Large intestine (tissue), 3 donors: ENCODE measurements around the gene KATNA1. TPM values are rescaled to one million over a fixed set of nuclear protein-coding genes. Genes with fewer than 3 reads are reported as not detected.
A peak's percentile ranks its signal among the peaks of the same experiment; 100 is the strongest.

ENCODE experiments used
- DNase-seq, 2 donors: peaks; one replicate each; pipeline versions ENCODE4 v3.0.0 to v3.0.0-alpha.2; 2013
- H3K27ac ChIP-seq: one replicate; pipeline ENCODE4 v1.5.1; 2013; ENCODE audit warnings: low read length
- H3K27me3 ChIP-seq: 2 replicates; pipeline ENCODE4 v1.6.1; 2013; ENCODE audit warnings: low read length; ENCODE audit not compliant: control insufficient read depth, insufficient read depth
- H3K36me3 ChIP-seq: 2 replicates; pipeline ENCODE4 v1.6.1; 2013; ENCODE audit warnings: low read length; ENCODE audit not compliant: control insufficient read depth, insufficient read depth
- H3K4me1 ChIP-seq: one replicate; pipeline ENCODE4 v1.6.1; 2013; ENCODE audit warnings: low read length; ENCODE audit not compliant: control insufficient read depth, insufficient read depth
- H3K4me3 ChIP-seq: one replicate; pipeline ENCODE4 v1.5.1; 2013; ENCODE audit warnings: low read length
- H3K9me3 ChIP-seq: one replicate; pipeline ENCODE4 v1.6.1; 2013; ENCODE audit warnings: mild to moderate bottlenecking, low read depth, low read length, moderate library complexity; ENCODE audit not compliant: control insufficient read depth
- WGBS: methylation state at CpG from one replicate; pipeline ENCODE4 v1.1.5; 2013; ENCODE audit warnings: low lambda C conversion rate; ENCODE audit not compliant: insufficient coverage; 5-methylcytosine and 5-hydroxymethylcytosine counted together
- polyA plus RNA-seq: library from polyadenylated mRNA; unstranded; fragments of 120-200 nt; gene quantifications from one replicate; pipeline ENCODE4 v1.2.1, GENCODE V29; 2013

Gene KATNA1
- polyA plus RNA-seq, 1 donor = 14.2 TPM

- peaks cover 3% of the 10 kb centered on the region for H3K9me3 ChIP-seq
- peak overlapping the region; percentile 95 for H3K4me3 ChIP-seq
- peak overlapping the region; percentile 79 for H3K27ac ChIP-seq
- peak in 1 of 2 donors; percentile 24 for DNase-seq
- H3K36me3 ChIP-seq = no peaks in the 10 kb centered on the region
- peaks cover 8% of the 10 kb centered on the region for H3K27me3 ChIP-seq
- no peaks in the 10 kb centered on the region for H3K4me1 ChIP-seq
- WGBS = no CpG with 5 or more reads among the region's 81 CpGs
These were observed 81.9 kb downstream of the KATNA1 start for GRCh38 chr6:149566410-149567193.

GRCh38 chr6:149565527-149566409 lies 82.7 kb downstream of the KATNA1 start, which contains the start of gene GINM1:
Gene GINM1 (plus strand): TSS chr6:149566375. CDS start chr6:149566415, 40 bp downstream.
- WGBS = no CpG with 5 or more reads among the region's 59 CpGs
- peaks cover 10% of the 10 kb centered on the region for H3K27me3 ChIP-seq
- peak within 1 kb of the TSS; percentile 95 for H3K4me3 ChIP-seq
- no peaks in the 10 kb centered on the region for H3K4me1 ChIP-seq
- DNase-seq = peak; percentile 96 to 97
- H3K27ac ChIP-seq = peak within 1 kb of the TSS; percentile 79
- peaks cover 3% of the 10 kb centered on the region for H3K9me3 ChIP-seq
- no peaks in the 10 kb centered on the region for H3K36me3 ChIP-seq

- WGBS = no CpG with 5 or more reads among the region's 3 CpGs
- Histone ChIP-seq H3K4me1 (no peaks in the 10 kb centered on the region), H3K27ac (no peak overlapping the region), H3K4me3 (no peak overlapping the region), H3K27me3 (peaks cover 12% of the 10 kb centered on the region), H3K9me3 (peaks cover 3% of the 10 kb centered on the region), H3K36me3 (no peaks in the 10 kb centered on the region)
- DNase-seq = no peak
These were observed 84.6 kb downstream of the KATNA1 start for GRCh38 chr6:149563928-149564325.

- H3K27ac ChIP-seq = no peak overlapping the region
- peaks cover 12% of the 10 kb centered on the region for H3K27me3 ChIP-seq
- no peaks in the 10 kb centered on the region for H3K36me3 ChIP-seq
- no peaks in the 10 kb centered on the region for H3K4me1 ChIP-seq
- no peak for DNase-seq
- WGBS = 100% methylated on average over 1 of the region's 5 CpGs
- peaks cover 3% of the 10 kb centered on the region for H3K9me3 ChIP-seq
- H3K4me3 ChIP-seq = no peak overlapping the region
These were observed 85.1 kb downstream of the KATNA1 start for GRCh38 chr6:149563203-149563927.

GRCh38 chr6:149560736-149561135 lies 87.8 kb downstream of the KATNA1 start:
- H3K9me3 ChIP-seq = no peaks in the 10 kb centered on the region
- no CpG with 5 or more reads among the region's 3 CpGs for WGBS
- no peaks in the 10 kb centered on the region for H3K4me1 ChIP-seq
- H3K4me3 ChIP-seq = no peak overlapping the region
- H3K27ac ChIP-seq = no peak overlapping the region
- peaks cover 19% of the 10 kb centered on the region for H3K27me3 ChIP-seq
- no peaks in the 10 kb centered on the region for H3K36me3 ChIP-seq
- DNase-seq = no peak

- Histone ChIP-seq H3K36me3 (no peaks in the 10 kb centered on the region), H3K27ac (no peak overlapping the region), H3K9me3 (no peaks in the 10 kb centered on the region), H3K27me3 (peaks cover 19% of the 10 kb centered on the region), H3K4me1 (no peaks in the 10 kb centered on the region), H3K4me3 (no peak overlapping the region)
- DNase-seq = no peak
- WGBS = no CpG with 5 or more reads among the region's 2 CpGs
These were observed 89.1 kb downstream of the KATNA1 start for GRCh38 chr6:149559389-149559788.

GRCh38 chr6:149558029-149558428 lies 90.5 kb downstream of the KATNA1 start:
- Histone ChIP-seq H3K27me3 (peaks cover 11% of the 10 kb centered on the region), H3K4me3 (no peak overlapping the region), H3K36me3 (no peaks in the 10 kb centered on the region)

GRCh38 chr6:149551920-149552319 lies 96.6 kb downstream of the KATNA1 start:
- H3K27ac ChIP-seq = no peak overlapping the region
- peaks cover 13% of the 10 kb centered on the region for H3K27me3 ChIP-seq
- no peaks in the 10 kb centered on the region for H3K9me3 ChIP-seq
- no peak overlapping the region for H3K4me3 ChIP-seq
- no peak for DNase-seq
- WGBS = no CpG with 5 or more reads among the region's 5 CpGs
- no peaks in the 10 kb centered on the region for H3K36me3 ChIP-seq
- H3K4me1 ChIP-seq = no peaks in the 10 kb centered on the region

More at GRCh38 chr6:149558029-149558428, 90.5 kb downstream of the KATNA1 start:
- Histone ChIP-seq H3K4me1 (no peaks in the 10 kb centered on the region), H3K27ac (no peak overlapping the region), H3K9me3 (no peaks in the 10 kb centered on the region)
- no peak for DNase-seq

- Histone ChIP-seq H3K4me1 (peaks cover 8% of the 10 kb centered on the region), H3K36me3 (no peaks in the 10 kb centered on the region), H3K4me3 (peak within 1 kb of the TSS; percentile 90), H3K27ac (peak within 1 kb of the TSS; percentile 99), H3K9me3 (no peaks in the 10 kb centered on the region), H3K27me3 (peaks cover 9% of the 10 kb centered on the region)
- 0% methylated on average over 7 of the region's 71 CpGs for WGBS
- DNase-seq = peak; percentile 97
These were observed 102.6 kb downstream of the KATNA1 start, which contains the start of gene PPIL4 for GRCh38 chr6:149545754-149546471. Gene PPIL4 (minus strand): TSS chr6:149546043. CDS start chr6:149546005, 38 bp downstream.
